HG03095 (cell line): ENCODE measurements around the gene ABO.
"Not testable (repeated sequence)": the region's sequence is repeated elsewhere in the genome, so short reads cannot be mapped to it uniquely, and the experiment has no call there.

Experiments used
- ATAC-seq: cut with Tn5 transposase; IDR thresholded peaks from one replicate; pipeline ENCODE4 v1.9.1; 2021; ENCODE audit warnings: moderate library complexity; ENCODE audit not compliant: unreplicated experiment

ABO gene

GRCh38 chr9:133264235-133264764 is 10.7 kb downstream of the ABO start:
- ATAC-seq: no peak

- ATAC-seq: no peak
These were observed 11.4 kb downstream of the ABO start for GRCh38 chr9:133263557-133263956.

GRCh38 chr9:133262226-133262625 is 12.8 kb downstream of the ABO start:
- ATAC-seq: no peak

GRCh38 chr9:133261753-133262120 is 13.3 kb downstream of the ABO start:
- ATAC-seq: no peak

- no peak for ATAC-seq
These were observed 13.8 kb downstream of the ABO start for GRCh38 chr9:133261103-133261752.

- no peak for ATAC-seq
These were observed 14.5 kb downstream of the ABO start for GRCh38 chr9:133260334-133261102.

GRCh38 chr9:133258061-133259015 is 16.7 kb downstream of the ABO start:
- no peak for ATAC-seq

- ATAC-seq: no peak
These were observed 17.5 kb downstream of the ABO start for GRCh38 chr9:133257465-133257956.

GRCh38 chr9:133256686-133257091 is 18.3 kb downstream of the ABO start:
- no peak for ATAC-seq

- no peak for ATAC-seq
These were observed 18.9 kb downstream of the ABO start for GRCh38 chr9:133256136-133256461.

- ATAC-seq: no peak
These were observed 19.4 kb downstream of the ABO start for GRCh38 chr9:133255371-133256135.

GRCh38 chr9:133254471-133254870 is 20.5 kb downstream of the ABO start:
- no peak for ATAC-seq

GRCh38 chr9:133253268-133253667 is 21.7 kb downstream of the ABO start:
- ATAC-seq: no peak

GRCh38 chr9:133252301-133253020 is 22.5 kb downstream of the ABO start:
- no peak for ATAC-seq

GRCh38 chr9:133251773-133252172 is 23.2 kb downstream of the ABO start:
- ATAC-seq: no peak

- ATAC-seq: not testable (repeated sequence)
These were observed 23.8 kb downstream of the ABO start for GRCh38 chr9:133251221-133251620.

- ATAC-seq: no peak
These were observed 24.2 kb downstream of the ABO start for GRCh38 chr9:133250741-133251170.

GRCh38 chr9:133249337-133249736 is 25.7 kb downstream of the ABO start:
- no peak for ATAC-seq

- ATAC-seq: no peak
These were observed 26.2 kb downstream of the ABO start for GRCh38 chr9:133248726-133249295.
